Ovary (tissue), 3 donors: ENCODE results near the gene CFDP1.

Experiments
- POLR2A ChIP-seq: fragments of 450-650 bp; IDR thresholded peaks from one replicate; pipeline ENCODE4 v1.6.1; 2017; ENCODE audit warnings: antibody characterized with exemption, mild to moderate bottlenecking, moderate library complexity
- TF ChIP-seq, protein P1 (sequence below), 3 donors: fragments of 450-650 bp in 2 of 3; fragments of 200-600 bp in 1 of 3; IDR thresholded peaks; one replicate each; pipeline versions ENCODE4 v1.5.1 to v1.8.0; 2016 to 2022; ENCODE audit warnings: antibody characterized with exemption in 3 of 3, mild to moderate bottlenecking in 1 of 3
- donor health status: DM: no; HTN: no; CAD: no.

DNA sequence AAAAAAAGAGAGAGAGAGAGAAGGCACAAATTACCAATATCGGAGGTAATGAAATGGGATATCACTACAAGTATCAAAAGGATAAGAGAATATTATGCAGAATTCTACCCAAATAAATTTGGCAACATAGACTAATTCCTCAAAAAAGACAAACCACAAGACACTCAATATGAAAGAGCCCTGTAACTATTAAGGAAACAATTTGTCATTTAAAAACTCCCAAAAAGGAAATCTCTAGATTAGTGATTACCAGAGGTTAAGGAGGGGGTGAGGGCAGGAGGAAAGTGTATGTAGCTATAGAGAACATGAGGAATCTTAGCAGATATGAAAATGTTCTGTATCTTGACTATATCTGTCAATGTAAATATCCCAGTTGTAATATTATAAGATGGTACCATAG lies 54.0 kb downstream of the CFDP1 start:
- TF ChIP-seq, protein P1, sequence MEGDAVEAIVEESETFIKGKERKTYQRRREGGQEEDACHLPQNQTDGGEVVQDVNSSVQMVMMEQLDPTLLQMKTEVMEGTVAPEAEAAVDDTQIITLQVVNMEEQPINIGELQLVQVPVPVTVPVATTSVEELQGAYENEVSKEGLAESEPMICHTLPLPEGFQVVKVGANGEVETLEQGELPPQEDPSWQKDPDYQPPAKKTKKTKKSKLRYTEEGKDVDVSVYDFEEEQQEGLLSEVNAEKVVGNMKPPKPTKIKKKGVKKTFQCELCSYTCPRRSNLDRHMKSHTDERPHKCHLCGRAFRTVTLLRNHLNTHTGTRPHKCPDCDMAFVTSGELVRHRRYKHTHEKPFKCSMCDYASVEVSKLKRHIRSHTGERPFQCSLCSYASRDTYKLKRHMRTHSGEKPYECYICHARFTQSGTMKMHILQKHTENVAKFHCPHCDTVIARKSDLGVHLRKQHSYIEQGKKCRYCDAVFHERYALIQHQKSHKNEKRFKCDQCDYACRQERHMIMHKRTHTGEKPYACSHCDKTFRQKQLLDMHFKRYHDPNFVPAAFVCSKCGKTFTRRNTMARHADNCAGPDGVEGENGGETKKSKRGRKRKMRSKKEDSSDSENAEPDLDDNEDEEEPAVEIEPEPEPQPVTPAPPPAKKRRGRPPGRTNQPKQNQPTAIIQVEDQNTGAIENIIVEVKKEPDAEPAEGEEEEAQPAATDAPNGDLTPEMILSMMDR (IDR thresholded peaks at IDR 0.05), result no peak
- no peak for TF ChIP-seq POLR2A
